BE2C (cell line): Measurements from ENCODE around the gene SLC50A1.

Experiments
- DNase-seq: peaks from one replicate; pipeline ENCODE4 v3.0.0-alpha.2; 2020
- H3K27me3 ChIP-seq: fragments of 250-450 bp; sonication (Bioruptor Pico); 2 replicates; pipeline ENCODE4 v1.5.1; 2020; ENCODE audit warnings: mild to moderate bottlenecking
- H3K36me3 ChIP-seq: fragments of 250-450 bp; sonication (Bioruptor Pico); 2 replicates; pipeline ENCODE4 v1.5.1; 2020; ENCODE audit warnings: mild to moderate bottlenecking
- H3K4me1 ChIP-seq: fragments of 250-450 bp; sonication (Bioruptor Pico); 2 replicates; pipeline ENCODE4 v1.5.1; 2020
- H3K4me3 ChIP-seq: 2 replicates; pipeline ENCODE4 v1.5.1; 2011; ENCODE audit warnings: low read depth, low read length
- H3K9me3 ChIP-seq: fragments of 250-450 bp; sonication (Bioruptor Pico); 2 replicates; pipeline ENCODE4 v1.5.1; 2020
- CTCF ChIP-seq: IDR thresholded peaks from 2 replicates; pipeline ENCODE4 v1.5.1; 2012; ENCODE audit warnings: mild to moderate bottlenecking, low read depth, low read length

Gene SLC50A1

GRCh38 chr1:155171836-155172731 lies 36.4 kb downstream of the SLC50A1 start:
- H3K36me3 ChIP-seq: peaks cover 5% of the 10 kb centered on the region
- no peak for DNase-seq
- H3K4me3 ChIP-seq: peak overlapping the region; percentile 90
- H3K9me3 ChIP-seq: no peaks in the 10 kb centered on the region
- no peaks in the 10 kb centered on the region for H3K27me3 ChIP-seq
- TF ChIP-seq CTCF: no peak
- H3K4me1 ChIP-seq: peaks cover 14% of the 10 kb centered on the region

GRCh38 chr1:155172732-155173477 lies 37.3 kb downstream of the SLC50A1 start, which contains the start of gene KRTCAP2:
Gene KRTCAP2, minus strand, starts transcription at chr1:155173304. Its CDS starts 80 bp downstream, at chr1:155173224.
- TF ChIP-seq CTCF: peak; percentile 94
- Histone ChIP-seq H3K27me3 (no peaks in the 10 kb centered on the region), H3K9me3 (no peaks in the 10 kb centered on the region), H3K4me3 (peak within 1 kb of the TSS; percentile 90), H3K4me1 (peaks cover 14% of the 10 kb centered on the region), H3K36me3 (peaks cover 14% of the 10 kb centered on the region)
- DNase-seq: peak; percentile 95

GRCh38 chr1:155173478-155174323 lies 38.0 kb downstream of the SLC50A1 start, which contains the start of gene TRIM46:
Gene TRIM46, plus strand, starts transcription at chr1:155173849. Its CDS starts 118 bp downstream, at chr1:155173967.
- no peaks in the 10 kb centered on the region for H3K9me3 ChIP-seq
- peaks cover 19% of the 10 kb centered on the region for H3K36me3 ChIP-seq
- H3K4me1 ChIP-seq: peaks cover 14% of the 10 kb centered on the region
- DNase-seq: peak; percentile 64
- H3K27me3 ChIP-seq: no peaks in the 10 kb centered on the region
- peak within 1 kb of the TSS; percentile 90 for H3K4me3 ChIP-seq
- TF ChIP-seq CTCF: no peak

GRCh38 chr1:155174324-155175280 lies 39.0 kb downstream of the SLC50A1 start:
- Histone ChIP-seq H3K4me1 (peaks cover 14% of the 10 kb centered on the region), H3K4me3 (peak overlapping the region; percentile 90), H3K9me3 (no peaks in the 10 kb centered on the region), H3K36me3 (peaks cover 24% of the 10 kb centered on the region), H3K27me3 (no peaks in the 10 kb centered on the region)
- peak; percentile 61 for DNase-seq
- TF ChIP-seq CTCF: no peak
